GM18499 (cell line): ENCODE measurements around the gene WASF3.

ENCODE experiments used
- ATAC-seq: cut with Tn5 transposase; IDR thresholded peaks from one replicate; pipeline ENCODE4 v1.9.1; 2021; ENCODE audit warnings: moderate number of reproducible peaks; ENCODE audit not compliant: insufficient read depth, unreplicated experiment

WASF3 gene

GRCh38 chr13:26677156-26677555 lies 119.7 kb downstream of the WASF3 start:
- no peak for ATAC-seq

- ATAC-seq: no peak
Measured at GRCh38 chr13:26678330-26678729, 120.8 kb downstream of the WASF3 start.

GRCh38 chr13:26678796-26679195 lies 121.3 kb downstream of the WASF3 start:
- no peak for ATAC-seq

GRCh38 chr13:26679411-26680122 lies 122.1 kb downstream of the WASF3 start:
- no peak for ATAC-seq

- ATAC-seq: no peak
Measured at GRCh38 chr13:26680123-26680450, 122.6 kb downstream of the WASF3 start.

GRCh38 chr13:26680572-26680971 lies 123.1 kb downstream of the WASF3 start:
- ATAC-seq: no peak

GRCh38 chr13:26681036-26681435 lies 123.6 kb downstream of the WASF3 start:
- ATAC-seq: no peak

- ATAC-seq: no peak
Measured at GRCh38 chr13:26682606-26683005, 125.1 kb downstream of the WASF3 start.

GRCh38 chr13:26685606-26686005 lies 128.1 kb downstream of the WASF3 start:
- no peak for ATAC-seq

- no peak for ATAC-seq
Measured at GRCh38 chr13:26686285-26686684, 128.8 kb downstream of the WASF3 start.

GRCh38 chr13:26688286-26688685 lies 130.8 kb downstream of the WASF3 start:
- no peak for ATAC-seq

- ATAC-seq: no peak
Measured at GRCh38 chr13:26688980-26689379, 131.5 kb downstream of the WASF3 start.

- ATAC-seq: no peak
Measured at GRCh38 chr13:26693749-26694463, 136.4 kb downstream of the WASF3 start.

GRCh38 chr13:26694609-26695359 lies 137.3 kb downstream of the WASF3 start:
- ATAC-seq: no peak

- ATAC-seq: no peak
Measured at GRCh38 chr13:26695360-26695705, 137.8 kb downstream of the WASF3 start.

- no peak for ATAC-seq
Measured at GRCh38 chr13:26695891-26696311, 138.4 kb downstream of the WASF3 start.

- no peak for ATAC-seq
Measured at GRCh38 chr13:26697069-26697955, 139.8 kb downstream of the WASF3 start.

- ATAC-seq: no peak
Measured at GRCh38 chr13:26698392-26699196, 141.1 kb downstream of the WASF3 start.

GRCh38 chr13:26699197-26699490 lies 141.7 kb downstream of the WASF3 start:
- no peak for ATAC-seq

- ATAC-seq: no peak
Measured at GRCh38 chr13:26705536-26705935, 148.1 kb downstream of the WASF3 start.
